ENCODE measurements around the gene AICDA.

AICDA gene

GRCh38 chr12:8563356-8563755 lies 49.3 kb downstream of the AICDA start:
- H3K4me3 ChIP-seq (ENCODE audit: low read depth, low read length) = no peak overlapping the region
- in situ Hi-C loops (cut with HindIII; ENCODE audit: low sequenced_read_pairs) = no loop called here
- no peak for TF ChIP-seq CTCF (IDR thresholded peaks at IDR 0.05; ENCODE audit: low read depth, low read length, missing control alignments)
- no peak for DNase-seq (ENCODE audit: low read depth)

- H3K4me3 ChIP-seq (ENCODE audit: low read depth, low read length) = no peak overlapping the region
- no peak for DNase-seq (ENCODE audit: low read depth)
- TF ChIP-seq CTCF (IDR thresholded peaks at IDR 0.05; ENCODE audit: low read depth, low read length, missing control alignments) = no peak
- in situ Hi-C loops (cut with HindIII; ENCODE audit: low sequenced_read_pairs) = no loop called here
Observed at GRCh38 chr12:8562310-8562709, 50.3 kb downstream of the AICDA start.

GRCh38 chr12:8561011-8561410 lies 51.6 kb downstream of the AICDA start:
- DNase-seq (ENCODE audit: low read depth) = no peak
- no peak for TF ChIP-seq CTCF (IDR thresholded peaks at IDR 0.05; ENCODE audit: low read depth, low read length, missing control alignments)
- no peak overlapping the region for H3K4me3 ChIP-seq (ENCODE audit: low read depth, low read length)
- in situ Hi-C loops (cut with HindIII; ENCODE audit: low sequenced_read_pairs) = no loop called here

GRCh38 chr12:8559676-8560075 lies 53.0 kb downstream of the AICDA start:
- no peak for DNase-seq (ENCODE audit: low read depth)
- TF ChIP-seq CTCF (IDR thresholded peaks at IDR 0.05; ENCODE audit: low read depth, low read length, missing control alignments) = no peak
- in situ Hi-C loops (cut with HindIII; ENCODE audit: low sequenced_read_pairs) = no loop called here

GRCh38 chr12:8556531-8557097 lies 56.0 kb downstream of the AICDA start:
- no peak for TF ChIP-seq CTCF (IDR thresholded peaks at IDR 0.05; ENCODE audit: low read depth, low read length, missing control alignments)
- DNase-seq (ENCODE audit: low read depth) = no peak
- no peak overlapping the region for H3K4me3 ChIP-seq (ENCODE audit: low read depth, low read length)
- in situ Hi-C loops (cut with HindIII; ENCODE audit: low sequenced_read_pairs) = no loop called here

More at GRCh38 chr12:8559676-8560075, 53.0 kb downstream of the AICDA start:
- H3K4me3 ChIP-seq (ENCODE audit: low read depth, low read length) = no peak overlapping the region

- peak; percentile 39 for DNase-seq (ENCODE audit: low read depth)
- no peak overlapping the region for H3K4me3 ChIP-seq (ENCODE audit: low read depth, low read length)
- no peak for TF ChIP-seq CTCF (IDR thresholded peaks at IDR 0.05; ENCODE audit: low read depth, low read length, missing control alignments)
- in situ Hi-C loops (cut with HindIII; ENCODE audit: low sequenced_read_pairs) = no loop called here
Observed at GRCh38 chr12:8554451-8555195, 58.0 kb downstream of the AICDA start.
